HepG2 (cell line): ENCODE data around the gene PPM1E. TPM values are rescaled to one million over a fixed set of nuclear protein-coding genes. Genes with fewer than 3 reads are reported as not detected.

ENCODE experiments used
- ATAC-seq: fragments of 200-7000 bp; cut with Tn5 transposase; 3 replicates; pipeline ENCODE4 v1.9.1; 2020; ENCODE audit warnings: mild to moderate bottlenecking, moderate library complexity
- BruUV-seq: library from RNA; stranded (reverse); fragments of 400-500 nt; replicated peaks from 2 replicates; lab custom pipeline; 2021; lab: Mats Ljungman, UMichigan
- CTCF ChIA-PET: fragments of 300-600 bp; formaldehyde crosslinking; extraction: SDS; loops from one replicate; lab custom pipeline; 2021; ENCODE audit warnings: low total read pairs, inconsistent platforms, low intra/inter-chr PET ratio; lab: Yijun Ruan, JAX
- POLR2A ChIA-PET: fragments of 350-600 bp; sonication (Branson Sonifier 250); formaldehyde crosslinking; loops from one replicate; lab custom pipeline; 2020; ENCODE audit warnings: antibody characterized with exemption, inconsistent platforms; lab: Yijun Ruan, JAX
- DNase-seq: peaks from one replicate; pipeline ENCODE4 v3.0.0-alpha.2; 2015; ENCODE audit warnings: low spot score
- FAIRE-seq: peaks from 3 replicates; lab custom pipeline; 2011; peaks lifted over from hg19 to GRCh38; lab: Jason Lieb, UNC
- H2AFZ ChIP-seq: one replicate; pipeline ENCODE4 v1.6.1; 2011; ENCODE audit warnings: low read length, inconsistent platforms
- H3K27ac ChIP-seq: fragments of 300-600 bp; 3 replicates; pipeline ENCODE4 v1.8.0; 2011; ENCODE audit warnings: mixed run types, mild to moderate bottlenecking, mixed read lengths, low read length, inconsistent platforms; ENCODE audit not compliant: insufficient read depth; ENCODE audit errors: extremely low read length
- H3K27me3 ChIP-seq, 2 experiments: fragments of 200-600 bp in 1 of 2; 2 replicates in 1 of 2; 3 replicates in 1 of 2; pipeline versions ENCODE4 v1.6.0 to v1.8.0; 2011; ENCODE audit warnings: low read length in 2 of 2, mild to moderate bottlenecking in 2 of 2, moderate library complexity in 2 of 2, inconsistent platforms in 1 of 2; ENCODE audit not compliant: insufficient read depth in 2 of 2, control insufficient read depth in 1 of 2
- H3K36me3 ChIP-seq, 2 experiments: fragments of 200-600 bp in 1 of 2; replicated peaks in 1 of 2; 2 replicates in 1 of 2; 3 replicates in 1 of 2; pipeline versions ENCODE4 v1.5.1 to v1.8.0; 2011; ENCODE audit warnings: low read length in 2 of 2, inconsistent platforms in 1 of 2; ENCODE audit not compliant: insufficient read depth in 2 of 2, control insufficient read depth in 1 of 2
- H3K4me1 ChIP-seq: 2 replicates; pipeline ENCODE4 v1.5.1; 2012; ENCODE audit warnings: low read length, inconsistent platforms; ENCODE audit not compliant: insufficient read depth
- H3K4me2 ChIP-seq: 2 replicates; pipeline ENCODE4 v1.6.0; 2011; ENCODE audit warnings: low read depth, low read length, inconsistent platforms
- H3K4me3 ChIP-seq, 3 experiments: fragments of 200-600 bp in 1 of 3; sonication (generic), shearing (Covaris generic) in 1 of 3; replicated peaks in 1 of 3; 2 replicates each; pipeline ENCODE4 v1.5.1; 2011 to 2016; ENCODE audit warnings: low read length in 3 of 3, inconsistent platforms in 2 of 3, low read depth in 2 of 3, mild to moderate bottlenecking in 2 of 3, control low read depth in 1 of 3, mixed read lengths in 1 of 3; ENCODE audit not compliant: insufficient read depth in 1 of 3
- H3K79me2 ChIP-seq: one replicate; pipeline ENCODE4 v1.6.1; 2011; ENCODE audit warnings: low read length, inconsistent platforms; ENCODE audit not compliant: insufficient read depth
- H3K9ac ChIP-seq: 2 replicates; pipeline ENCODE4 v1.6.0; 2011; ENCODE audit warnings: mild to moderate bottlenecking, low read depth, low read length, inconsistent platforms; ENCODE audit not compliant: insufficient read depth
- H3K9me3 ChIP-seq: 2 replicates; pipeline ENCODE4 v1.5.1; 2012; ENCODE audit warnings: mild to moderate bottlenecking, low read length
- H4K20me1 ChIP-seq: 2 replicates; pipeline ENCODE4 v1.6.0; 2011; ENCODE audit warnings: inconsistent platforms, mild to moderate bottlenecking, low read length, moderate library complexity; ENCODE audit not compliant: insufficient read depth
- HOXA7 ChIP-seq: sonication (generic); formaldehyde crosslinking; IDR thresholded peaks from 2 replicates; pipeline ENCODE4 v1.8.1; 2022; ENCODE audit warnings: mild to moderate bottlenecking, missing genetic modification reagents, moderate library complexity
- MLLT10 ChIP-seq: sonication (generic); formaldehyde crosslinking; IDR thresholded peaks from 2 replicates; pipeline ENCODE4 v1.4.0; 2020; ENCODE audit warnings: missing genetic modification reagents
- NBN ChIP-seq: fragments of 450-650 bp; conservative IDR thresholded peaks from 2 replicates; pipeline ENCODE4 v1.6.1; 2017
- STAG1 ChIP-seq: sonication (generic); formaldehyde crosslinking; IDR thresholded peaks from 2 replicates; pipeline ENCODE4 v1.4.0; 2020; ENCODE audit warnings: missing genetic modification reagents
- ZNF292 ChIP-seq: sonication (generic); formaldehyde crosslinking; IDR thresholded peaks from 2 replicates; pipeline ENCODE4 v1.8.1; 2022; ENCODE audit warnings: mild to moderate bottlenecking, low read depth, missing genetic modification reagents, borderline replicate concordance
- ZNF335 ChIP-seq: sonication (generic); formaldehyde crosslinking; IDR thresholded peaks from 2 replicates; pipeline ENCODE4 v1.4.0; 2020; ENCODE audit warnings: missing genetic modification reagents
- ZNF558 ChIP-seq: sonication (generic); formaldehyde crosslinking; IDR thresholded peaks from 2 replicates; pipeline ENCODE4 v1.9.0; 2022; ENCODE audit warnings: mild to moderate bottlenecking, missing genetic modification reagents, borderline replicate concordance
- WGBS: methylation state at CpG from one replicate; pipeline ENCODE4 v1.1.6; 2017; ENCODE audit warnings: low lambda C conversion rate; 5-methylcytosine and 5-hydroxymethylcytosine counted together
- in situ Hi-C: cut with HindIII; loops from 2 replicates; pipeline ENCODE4 v1.10.0; 2017; ENCODE audit warnings: low pct_unique_long_range_greater_than_20kb; ENCODE audit not compliant: extremely low pct_ligation_motif_present
- intact Hi-C: fragments of 100-400 bp; cut with micrococcal nuclease; formaldehyde crosslinking; loops from one replicate; pipeline ENCODE4 v1.10.0; 2022; ENCODE audit not compliant: unreplicated experiment
- polyA plus RNA-seq, 8 experiments: library from polyadenylated mRNA; depleted of rRNA in 3 of 8; stranded (reverse) in 7 of 8; unstranded in 1 of 8; fragments of >200 nt; fragmentation: Illumina TruSeq in 4 of 8; extraction: Trizol in 4 of 8; gene quantifications; 2 replicates each; pipeline versions ENCODE4 v1.2.1 to v1.2.3, GENCODE V29; 2011 to 2016; ENCODE audit warnings: low read depth in 4 of 8, missing spikeins in 1 of 8, mixed read lengths in 1 of 8; ENCODE audit not compliant: insufficient read depth in 1 of 8
- total RNA-seq, 5 experiments: library from RNA; depleted of rRNA; stranded (reverse); fragments of >200 nt; fragmentation: Illumina TruSeq; extraction: Trizol; gene quantifications; 2 replicates each; pipeline ENCODE4 v1.2.3, GENCODE V29; 2016; ENCODE audit warnings: low read depth in 1 of 5
- TF ChIP-seq, protein P1 (sequence below), 2 experiments: sonication (generic) in 1 of 2; formaldehyde crosslinking in 1 of 2; IDR thresholded peaks; 2 replicates each; pipeline versions ENCODE4 v1.5.1 to v1.6.1; 2011 to 2020; ENCODE audit warnings: borderline replicate concordance in 1 of 2, low read depth in 1 of 2, low read length in 1 of 2, mild to moderate bottlenecking in 1 of 2, missing genetic modification reagents in 1 of 2, moderate library complexity in 1 of 2
- TF ChIP-seq, protein P2 (sequence below), 2 experiments: fragments of 450-650 bp in 1 of 2; sonication (generic) in 1 of 2; formaldehyde crosslinking in 1 of 2; IDR thresholded peaks; 2 replicates each; pipeline versions ENCODE4 v1.6.1 to v1.8.0; 2016 to 2022; ENCODE audit warnings: antibody characterized with exemption in 1 of 2, mild to moderate bottlenecking in 1 of 2, missing genetic modification reagents in 1 of 2
- TF ChIP-seq, protein P3 (sequence below): sonication (generic); formaldehyde crosslinking; IDR thresholded peaks from 2 replicates; pipeline ENCODE4 v1.4.0; 2020; ENCODE audit warnings: missing genetic modification reagents

PPM1E gene
- total and polyA plus RNA-seq, 2 of the 13 experiments (the other 11 are each of a cell fraction or from before 2014, with no cell fraction given) = 0.15 TPM; not detected in 1

DNA sequence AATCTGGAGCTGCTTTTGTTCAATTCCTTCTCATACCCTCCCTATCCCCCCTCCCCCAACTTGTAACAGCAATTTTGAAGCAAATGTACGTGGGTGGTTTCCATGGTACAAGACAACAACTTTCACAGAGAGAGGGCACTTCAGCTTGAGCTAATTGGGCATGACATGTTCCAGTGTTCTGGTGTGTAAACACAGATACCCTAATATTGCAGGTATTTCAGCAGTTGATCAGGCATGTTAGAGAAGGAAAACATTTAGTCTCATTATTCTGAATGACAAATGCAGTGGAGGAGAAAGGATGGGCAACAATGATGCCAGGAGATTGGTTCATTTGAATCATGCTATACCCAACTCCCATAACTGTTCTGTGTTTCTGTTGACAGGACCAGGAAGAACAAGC is 213.5 kb downstream of the PPM1E start:
- H3K27ac ChIP-seq = no peak overlapping the region
- DNase-seq = no peak
- ChIA-PET POLR2A (no interaction called here), CTCF (no interaction called here)
- ATAC-seq = no peak
- no peak overlapping the region for H3K4me3 ChIP-seq
- no peak overlapping the region for H3K9ac ChIP-seq
- H4K20me1 ChIP-seq = no peaks in the 10 kb centered on the region
- no peaks in the 10 kb centered on the region for H3K79me2 ChIP-seq
- H2AFZ ChIP-seq = no peak overlapping the region
- no peaks in the 10 kb centered on the region for H3K4me1 ChIP-seq
- H3K27me3 ChIP-seq = 0 out of 5 replicates have a peak, but pooled peaks cover 0 to 3% of the 10 kb centered on the region in 2 experiments
- WGBS = 0% methylated on average over 1 of the region's 1 CpG
- in situ Hi-C loops (no loop called here), intact Hi-C loops (no loop called here)
- no peaks in the 10 kb centered on the region for H3K36me3 ChIP-seq
- H3K9me3 ChIP-seq = no peaks in the 10 kb centered on the region
- no peak for FAIRE-seq
- BruUV-seq = no TSS peak
- no peak overlapping the region for H3K4me2 ChIP-seq
- TF ChIP-seq MLLT10 (CRISPR knock-in tag) (no peak), ZNF558 (CRISPR knock-in tag) (no peak), ZNF335 (no peak), STAG1 (CRISPR knock-in tag) (no peak), ZNF292 (no peak), NBN (no peak), HOXA7 (CRISPR knock-in tag) (no peak)
- TF ChIP-seq, protein P1, sequence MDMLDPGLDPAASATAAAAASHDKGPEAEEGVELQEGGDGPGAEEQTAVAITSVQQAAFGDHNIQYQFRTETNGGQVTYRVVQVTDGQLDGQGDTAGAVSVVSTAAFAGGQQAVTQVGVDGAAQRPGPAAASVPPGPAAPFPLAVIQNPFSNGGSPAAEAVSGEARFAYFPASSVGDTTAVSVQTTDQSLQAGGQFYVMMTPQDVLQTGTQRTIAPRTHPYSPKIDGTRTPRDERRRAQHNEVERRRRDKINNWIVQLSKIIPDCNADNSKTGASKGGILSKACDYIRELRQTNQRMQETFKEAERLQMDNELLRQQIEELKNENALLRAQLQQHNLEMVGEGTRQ (IDR thresholded peaks at IDR 0.05; ENCODE audit: low read depth, low read length) = no peak
- TF ChIP-seq, protein P1 (CRISPR knock-in tag; IDR thresholded peaks at IDR 0.05; ENCODE audit: borderline replicate concordance) = no peak
- TF ChIP-seq, protein P2, sequence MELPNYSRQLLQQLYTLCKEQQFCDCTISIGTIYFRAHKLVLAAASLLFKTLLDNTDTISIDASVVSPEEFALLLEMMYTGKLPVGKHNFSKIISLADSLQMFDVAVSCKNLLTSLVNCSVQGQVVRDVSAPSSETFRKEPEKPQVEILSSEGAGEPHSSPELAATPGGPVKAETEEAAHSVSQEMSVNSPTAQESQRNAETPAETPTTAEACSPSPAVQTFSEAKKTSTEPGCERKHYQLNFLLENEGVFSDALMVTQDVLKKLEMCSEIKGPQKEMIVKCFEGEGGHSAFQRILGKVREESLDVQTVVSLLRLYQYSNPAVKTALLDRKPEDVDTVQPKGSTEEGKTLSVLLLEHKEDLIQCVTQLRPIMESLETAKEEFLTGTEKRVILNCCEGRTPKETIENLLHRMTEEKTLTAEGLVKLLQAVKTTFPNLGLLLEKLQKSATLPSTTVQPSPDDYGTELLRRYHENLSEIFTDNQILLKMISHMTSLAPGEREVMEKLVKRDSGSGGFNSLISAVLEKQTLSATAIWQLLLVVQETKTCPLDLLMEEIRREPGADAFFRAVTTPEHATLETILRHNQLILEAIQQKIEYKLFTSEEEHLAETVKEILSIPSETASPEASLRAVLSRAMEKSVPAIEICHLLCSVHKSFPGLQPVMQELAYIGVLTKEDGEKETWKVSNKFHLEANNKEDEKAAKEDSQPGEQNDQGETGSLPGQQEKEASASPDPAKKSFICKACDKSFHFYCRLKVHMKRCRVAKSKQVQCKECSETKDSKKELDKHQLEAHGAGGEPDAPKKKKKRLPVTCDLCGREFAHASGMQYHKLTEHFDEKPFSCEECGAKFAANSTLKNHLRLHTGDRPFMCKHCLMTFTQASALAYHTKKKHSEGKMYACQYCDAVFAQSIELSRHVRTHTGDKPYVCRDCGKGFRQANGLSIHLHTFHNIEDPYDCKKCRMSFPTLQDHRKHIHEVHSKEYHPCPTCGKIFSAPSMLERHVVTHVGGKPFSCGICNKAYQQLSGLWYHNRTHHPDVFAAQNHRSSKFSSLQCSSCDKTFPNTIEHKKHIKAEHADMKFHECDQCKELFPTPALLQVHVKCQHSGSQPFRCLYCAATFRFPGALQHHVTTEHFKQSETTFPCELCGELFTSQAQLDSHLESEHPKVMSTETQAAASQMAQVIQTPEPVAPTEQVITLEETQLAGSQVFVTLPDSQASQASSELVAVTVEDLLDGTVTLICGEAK (IDR thresholded peaks at IDR 0.05) = no peak
- TF ChIP-seq, protein P2 (CRISPR knock-in tag; IDR thresholded peaks at IDR 0.05) = no peak
- TF ChIP-seq, protein P3, sequence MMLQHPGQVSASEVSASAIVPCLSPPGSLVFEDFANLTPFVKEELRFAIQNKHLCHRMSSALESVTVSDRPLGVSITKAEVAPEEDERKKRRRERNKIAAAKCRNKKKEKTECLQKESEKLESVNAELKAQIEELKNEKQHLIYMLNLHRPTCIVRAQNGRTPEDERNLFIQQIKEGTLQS (CRISPR knock-in tag) = no peak
